ENCODE results near the gene NCKAP5. TPM values are rescaled to one million over a fixed set of nuclear protein-coding genes. Genes with fewer than 3 reads are reported as not detected.

The NCKAP5 gene
- total and polyA plus RNA-seq, 2 of the 13 experiments (the other 11 are each of a cell fraction or from before 2014, with no cell fraction given): 0.01 TPM; not detected in 1

DNA sequence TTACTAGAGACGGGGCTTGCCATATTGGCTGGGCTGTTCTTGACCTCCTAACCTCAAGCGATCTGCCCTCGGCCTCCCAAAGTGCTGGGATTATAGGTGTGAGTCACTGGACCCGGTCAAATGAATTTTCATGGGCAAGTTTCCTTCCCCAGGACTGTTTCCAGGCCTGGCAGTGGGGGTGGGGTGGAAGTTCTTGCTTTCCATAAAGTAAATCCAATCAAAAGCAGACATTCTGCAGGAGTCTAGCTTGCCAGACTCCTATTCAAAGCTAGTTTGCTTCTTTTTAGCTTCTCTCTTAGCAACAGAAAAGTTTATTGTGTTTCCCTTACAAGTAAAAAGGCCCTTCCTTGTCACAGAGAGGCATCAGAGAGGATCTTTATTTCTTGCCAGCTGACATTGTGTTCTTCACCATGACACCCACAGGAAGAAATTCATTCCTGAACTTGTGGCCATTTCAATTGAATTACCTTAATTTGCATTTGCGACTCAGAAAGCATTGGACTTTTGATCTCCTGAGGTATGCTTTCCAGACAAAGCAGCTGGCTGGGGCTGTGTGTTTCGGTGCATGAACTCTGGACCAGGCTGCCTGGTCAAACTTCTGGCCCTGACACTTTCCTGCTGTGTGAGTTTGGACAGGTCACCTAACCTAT lies 936.1 kb downstream of the NCKAP5 start (continued):
- no peak for TF ChIP-seq ZNF841 (CRISPR knock-in tag; IDR thresholded peaks at IDR 0.05; ENCODE audit: borderline replicate concordance)
- TF ChIP-seq, protein P1, sequence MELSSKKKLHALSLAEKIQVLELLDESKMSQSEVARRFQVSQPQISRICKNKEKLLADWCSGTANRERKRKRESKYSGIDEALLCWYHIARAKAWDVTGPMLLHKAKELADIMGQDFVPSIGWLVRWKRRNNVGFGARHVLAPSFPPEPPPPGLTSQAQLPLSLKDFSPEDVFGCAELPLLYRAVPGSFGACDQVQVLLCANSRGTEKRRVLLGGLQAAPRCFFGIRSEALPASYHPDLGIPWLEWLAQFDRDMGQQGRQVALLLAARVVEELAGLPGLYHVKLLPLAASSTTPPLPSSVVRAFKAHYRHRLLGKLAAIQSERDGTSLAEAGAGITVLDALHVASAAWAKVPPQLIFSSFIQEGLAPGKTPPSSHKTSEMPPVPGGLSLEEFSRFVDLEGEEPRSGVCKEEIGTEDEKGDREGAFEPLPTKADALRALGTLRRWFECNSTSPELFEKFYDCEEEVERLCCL (CRISPR knock-in tag; IDR thresholded peaks at IDR 0.05; ENCODE audit: borderline replicate concordance): no peak
- TF ChIP-seq, protein P2, sequence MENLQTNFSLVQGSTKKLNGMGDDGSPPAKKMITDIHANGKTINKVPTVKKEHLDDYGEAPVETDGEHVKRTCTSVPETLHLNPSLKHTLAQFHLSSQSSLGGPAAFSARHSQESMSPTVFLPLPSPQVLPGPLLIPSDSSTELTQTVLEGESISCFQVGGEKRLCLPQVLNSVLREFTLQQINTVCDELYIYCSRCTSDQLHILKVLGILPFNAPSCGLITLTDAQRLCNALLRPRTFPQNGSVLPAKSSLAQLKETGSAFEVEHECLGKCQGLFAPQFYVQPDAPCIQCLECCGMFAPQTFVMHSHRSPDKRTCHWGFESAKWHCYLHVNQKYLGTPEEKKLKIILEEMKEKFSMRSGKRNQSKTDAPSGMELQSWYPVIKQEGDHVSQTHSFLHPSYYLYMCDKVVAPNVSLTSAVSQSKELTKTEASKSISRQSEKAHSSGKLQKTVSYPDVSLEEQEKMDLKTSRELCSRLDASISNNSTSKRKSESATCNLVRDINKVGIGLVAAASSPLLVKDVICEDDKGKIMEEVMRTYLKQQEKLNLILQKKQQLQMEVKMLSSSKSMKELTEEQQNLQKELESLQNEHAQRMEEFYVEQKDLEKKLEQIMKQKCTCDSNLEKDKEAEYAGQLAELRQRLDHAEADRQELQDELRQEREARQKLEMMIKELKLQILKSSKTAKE (CRISPR knock-in tag; IDR thresholded peaks at IDR 0.05; ENCODE audit: borderline replicate concordance): no peak
- no peak for TF ChIP-seq TSC22D2 (CRISPR knock-in tag; IDR thresholded peaks at IDR 0.05; ENCODE audit: borderline replicate concordance)
- TF ChIP-seq HNRNPK (IDR thresholded peaks at IDR 0.05; ENCODE audit: low read depth, low read length, poor library complexity, severe bottlenecking): no peak
- TF ChIP-seq NCOR1 (IDR thresholded peaks at IDR 0.05; ENCODE audit: borderline replicate concordance, low read length): peak; percentile 85; the same call in 1 of the 2 replicates
- TF ChIP-seq, protein P3, sequence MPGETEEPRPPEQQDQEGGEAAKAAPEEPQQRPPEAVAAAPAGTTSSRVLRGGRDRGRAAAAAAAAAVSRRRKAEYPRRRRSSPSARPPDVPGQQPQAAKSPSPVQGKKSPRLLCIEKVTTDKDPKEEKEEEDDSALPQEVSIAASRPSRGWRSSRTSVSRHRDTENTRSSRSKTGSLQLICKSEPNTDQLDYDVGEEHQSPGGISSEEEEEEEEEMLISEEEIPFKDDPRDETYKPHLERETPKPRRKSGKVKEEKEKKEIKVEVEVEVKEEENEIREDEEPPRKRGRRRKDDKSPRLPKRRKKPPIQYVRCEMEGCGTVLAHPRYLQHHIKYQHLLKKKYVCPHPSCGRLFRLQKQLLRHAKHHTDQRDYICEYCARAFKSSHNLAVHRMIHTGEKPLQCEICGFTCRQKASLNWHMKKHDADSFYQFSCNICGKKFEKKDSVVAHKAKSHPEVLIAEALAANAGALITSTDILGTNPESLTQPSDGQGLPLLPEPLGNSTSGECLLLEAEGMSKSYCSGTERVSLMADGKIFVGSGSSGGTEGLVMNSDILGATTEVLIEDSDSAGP (CRISPR knock-in tag; IDR thresholded peaks at IDR 0.05; ENCODE audit: borderline replicate concordance): no peak
- TF ChIP-seq ZNF761 (CRISPR knock-in tag; conservative IDR thresholded peaks at IDR 0.05): no peak
- TF ChIP-seq ZNF230 (CRISPR knock-in tag; IDR thresholded peaks at IDR 0.05): no peak
- TF ChIP-seq ZBTB7A (CRISPR knock-in tag; IDR thresholded peaks at IDR 0.05): no peak
- TF ChIP-seq PRPF4 (IDR thresholded peaks at IDR 0.05; ENCODE audit: low read depth, low read length, poor library complexity, severe bottlenecking): no peak
- no peak for TF ChIP-seq CCDC6 (CRISPR knock-in tag; IDR thresholded peaks at IDR 0.05)
- no peak for TF ChIP-seq SRSF9 (IDR thresholded peaks at IDR 0.05; ENCODE audit: borderline replicate concordance, insufficient read depth, low read depth, low read length, poor library complexity, severe bottlenecking)
- TF ChIP-seq ATAD3A (CRISPR knock-in tag; IDR thresholded peaks at IDR 0.05): no peak
- TF ChIP-seq, protein P4, sequence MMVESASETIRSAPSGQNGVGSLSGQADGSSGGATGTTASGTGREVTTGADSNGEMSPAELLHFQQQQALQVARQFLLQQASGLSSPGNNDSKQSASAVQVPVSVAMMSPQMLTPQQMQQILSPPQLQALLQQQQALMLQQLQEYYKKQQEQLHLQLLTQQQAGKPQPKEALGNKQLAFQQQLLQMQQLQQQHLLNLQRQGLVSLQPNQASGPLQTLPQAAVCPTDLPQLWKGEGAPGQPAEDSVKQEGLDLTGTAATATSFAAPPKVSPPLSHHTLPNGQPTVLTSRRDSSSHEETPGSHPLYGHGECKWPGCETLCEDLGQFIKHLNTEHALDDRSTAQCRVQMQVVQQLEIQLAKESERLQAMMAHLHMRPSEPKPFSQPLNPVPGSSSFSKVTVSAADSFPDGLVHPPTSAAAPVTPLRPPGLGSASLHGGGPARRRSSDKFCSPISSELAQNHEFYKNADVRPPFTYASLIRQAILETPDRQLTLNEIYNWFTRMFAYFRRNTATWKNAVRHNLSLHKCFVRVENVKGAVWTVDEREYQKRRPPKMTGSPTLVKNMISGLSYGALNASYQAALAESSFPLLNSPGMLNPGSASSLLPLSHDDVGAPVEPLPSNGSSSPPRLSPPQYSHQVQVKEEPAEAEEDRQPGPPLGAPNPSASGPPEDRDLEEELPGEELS (CRISPR knock-in tag; IDR thresholded peaks at IDR 0.05): 0 out of 2 replicates have a peak, but pooled peaks have one; percentile 0
- 0 out of 2 replicates have a peak, but pooled peaks have one; percentile 41 for TF ChIP-seq NR2C2 (CRISPR knock-in tag; IDR thresholded peaks at IDR 0.05; ENCODE audit: borderline replicate concordance)
- TF ChIP-seq, protein P5, sequence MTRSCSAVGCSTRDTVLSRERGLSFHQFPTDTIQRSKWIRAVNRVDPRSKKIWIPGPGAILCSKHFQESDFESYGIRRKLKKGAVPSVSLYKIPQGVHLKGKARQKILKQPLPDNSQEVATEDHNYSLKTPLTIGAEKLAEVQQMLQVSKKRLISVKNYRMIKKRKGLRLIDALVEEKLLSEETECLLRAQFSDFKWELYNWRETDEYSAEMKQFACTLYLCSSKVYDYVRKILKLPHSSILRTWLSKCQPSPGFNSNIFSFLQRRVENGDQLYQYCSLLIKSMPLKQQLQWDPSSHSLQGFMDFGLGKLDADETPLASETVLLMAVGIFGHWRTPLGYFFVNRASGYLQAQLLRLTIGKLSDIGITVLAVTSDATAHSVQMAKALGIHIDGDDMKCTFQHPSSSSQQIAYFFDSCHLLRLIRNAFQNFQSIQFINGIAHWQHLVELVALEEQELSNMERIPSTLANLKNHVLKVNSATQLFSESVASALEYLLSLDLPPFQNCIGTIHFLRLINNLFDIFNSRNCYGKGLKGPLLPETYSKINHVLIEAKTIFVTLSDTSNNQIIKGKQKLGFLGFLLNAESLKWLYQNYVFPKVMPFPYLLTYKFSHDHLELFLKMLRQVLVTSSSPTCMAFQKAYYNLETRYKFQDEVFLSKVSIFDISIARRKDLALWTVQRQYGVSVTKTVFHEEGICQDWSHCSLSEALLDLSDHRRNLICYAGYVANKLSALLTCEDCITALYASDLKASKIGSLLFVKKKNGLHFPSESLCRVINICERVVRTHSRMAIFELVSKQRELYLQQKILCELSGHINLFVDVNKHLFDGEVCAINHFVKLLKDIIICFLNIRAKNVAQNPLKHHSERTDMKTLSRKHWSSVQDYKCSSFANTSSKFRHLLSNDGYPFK (CRISPR knock-in tag; IDR thresholded peaks at IDR 0.05; ENCODE audit: borderline replicate concordance): no peak
- no peak for TF ChIP-seq ZNF30 (CRISPR knock-in tag; IDR thresholded peaks at IDR 0.05)

All from HepG2 (cell line).